ENCODE data around the gene APLN.

GRCh38 chrX:129651756-129652564 lies 2.8 kb downstream of the APLN start:
- TF ChIP-seq CTCF (IDR thresholded peaks at IDR 0.05) (no peak), POLR2A (IDR thresholded peaks at IDR 0.05) (no peak)
